IPS-NIHi7 (cell line): ENCODE measurements around the gene ZNF324.
"Not testable (repeated sequence)": the region's sequence is repeated elsewhere in the genome, so short reads cannot be mapped to it uniquely, and the experiment has no call there.

ENCODE experiments used
- DNase-seq: peaks from one replicate; pipeline ENCODE4 v3.0.0; 2012; ENCODE audit warnings: mixed read lengths; ENCODE audit errors: extremely low spot score

The ZNF324 gene

DNA sequence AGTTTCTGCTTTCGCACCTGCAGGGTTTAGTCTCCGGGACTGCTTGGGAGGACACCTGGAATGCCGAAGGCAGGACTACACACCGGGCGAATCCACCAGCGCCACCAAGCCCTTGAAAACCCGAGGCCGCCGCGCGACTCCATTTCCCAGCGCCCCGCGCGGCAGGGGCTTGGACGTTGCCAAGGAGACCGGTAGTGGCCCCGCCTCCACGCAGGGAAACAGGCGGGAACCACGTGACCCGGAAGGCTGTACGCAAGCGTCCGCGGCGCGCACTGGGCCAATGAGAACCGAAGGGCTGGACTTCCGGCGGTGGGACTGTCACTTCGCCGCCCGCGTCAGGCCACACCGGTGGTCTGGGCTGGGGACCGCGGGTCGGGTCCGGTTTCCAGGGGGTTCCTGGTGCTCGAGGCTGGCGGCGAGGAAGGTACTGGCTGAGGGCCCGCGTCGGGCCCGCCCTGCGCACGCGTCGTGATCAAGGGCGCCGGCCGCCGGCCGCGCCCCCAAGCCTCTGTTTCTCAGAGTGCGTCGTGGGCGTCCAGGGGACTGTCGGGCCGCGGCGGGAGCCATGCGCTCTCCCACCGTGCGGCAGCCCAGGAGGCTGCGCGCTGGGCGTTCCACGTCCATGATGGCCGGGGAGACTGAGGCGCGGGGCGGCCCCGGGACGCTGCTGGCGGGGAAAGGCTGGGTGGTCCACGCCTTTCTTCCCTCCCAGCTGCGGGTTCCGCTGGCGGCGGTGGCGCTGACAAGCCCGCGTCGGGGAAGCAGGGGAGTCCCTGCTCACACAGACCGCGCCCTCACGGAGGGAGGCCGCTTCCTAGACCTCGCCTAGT, at the start of gene ZNF324:
Gene ZNF324 (plus strand): TSS at position 321 of the 830 bp plus-strand sequence. CDS start 2,106 bp downstream, outside the sequence.
- DNase-seq: peak; percentile 99

DNA sequence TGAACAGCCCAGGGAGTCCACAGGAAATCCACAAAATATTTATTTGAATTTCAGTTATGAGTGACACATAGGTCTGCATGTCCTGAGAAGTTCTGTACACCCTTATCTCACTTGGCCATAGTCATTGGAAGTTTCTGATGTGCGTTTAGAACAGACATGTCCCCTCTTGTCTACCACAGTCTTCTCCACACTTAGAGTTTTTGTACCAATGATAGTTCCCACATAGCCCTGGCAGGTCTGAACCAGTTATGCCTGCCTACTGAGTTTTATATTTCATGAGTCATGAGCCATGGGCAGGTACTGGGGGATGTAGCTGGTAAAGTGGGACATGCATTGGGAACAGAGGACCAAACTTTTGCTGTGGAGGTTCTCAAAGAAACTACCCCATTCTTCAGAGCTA, 38.3 kb upstream of the ZNF324 start:
- DNase-seq: no peak

DNA sequence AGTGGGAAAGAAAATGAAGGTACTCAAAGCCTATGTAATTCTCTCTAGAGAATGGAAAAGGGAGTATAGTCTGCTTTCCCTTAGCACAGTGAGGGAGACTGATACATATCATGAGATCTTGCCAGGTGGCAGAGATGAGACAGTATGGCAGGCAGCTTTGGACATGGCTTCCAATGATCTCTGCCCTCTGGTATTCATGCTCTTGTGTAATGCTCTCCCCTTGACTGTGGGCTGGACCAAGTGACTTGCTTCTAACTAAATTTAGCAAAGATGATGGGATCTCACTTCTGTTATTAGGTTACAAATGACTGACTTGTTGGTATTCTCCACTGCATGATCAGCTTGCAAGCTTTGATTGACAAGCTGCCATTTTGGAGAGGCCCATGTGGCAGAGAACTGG, 37.1 kb upstream of the ZNF324 start:
- no peak for DNase-seq

DNA sequence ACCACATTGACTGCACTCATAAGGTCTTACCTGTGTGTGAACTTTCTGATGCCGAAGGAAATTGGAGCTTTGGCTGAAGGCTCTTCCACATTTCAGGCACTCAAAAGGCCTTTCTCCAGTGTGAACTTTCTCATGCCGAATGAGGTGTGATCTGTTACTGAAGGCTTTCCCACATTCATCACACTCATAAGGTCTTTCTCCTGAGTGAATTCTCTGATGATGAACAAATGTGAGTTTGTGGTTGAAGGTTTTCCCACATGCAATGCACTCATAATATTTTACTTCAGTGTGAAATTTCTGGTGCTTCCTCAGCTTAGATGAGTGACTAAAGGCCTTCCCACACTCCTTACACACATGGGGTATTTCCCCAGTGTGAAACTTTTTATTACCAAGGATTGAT, 32.7 kb upstream of the ZNF324 start:
- DNase-seq: no peak

DNA sequence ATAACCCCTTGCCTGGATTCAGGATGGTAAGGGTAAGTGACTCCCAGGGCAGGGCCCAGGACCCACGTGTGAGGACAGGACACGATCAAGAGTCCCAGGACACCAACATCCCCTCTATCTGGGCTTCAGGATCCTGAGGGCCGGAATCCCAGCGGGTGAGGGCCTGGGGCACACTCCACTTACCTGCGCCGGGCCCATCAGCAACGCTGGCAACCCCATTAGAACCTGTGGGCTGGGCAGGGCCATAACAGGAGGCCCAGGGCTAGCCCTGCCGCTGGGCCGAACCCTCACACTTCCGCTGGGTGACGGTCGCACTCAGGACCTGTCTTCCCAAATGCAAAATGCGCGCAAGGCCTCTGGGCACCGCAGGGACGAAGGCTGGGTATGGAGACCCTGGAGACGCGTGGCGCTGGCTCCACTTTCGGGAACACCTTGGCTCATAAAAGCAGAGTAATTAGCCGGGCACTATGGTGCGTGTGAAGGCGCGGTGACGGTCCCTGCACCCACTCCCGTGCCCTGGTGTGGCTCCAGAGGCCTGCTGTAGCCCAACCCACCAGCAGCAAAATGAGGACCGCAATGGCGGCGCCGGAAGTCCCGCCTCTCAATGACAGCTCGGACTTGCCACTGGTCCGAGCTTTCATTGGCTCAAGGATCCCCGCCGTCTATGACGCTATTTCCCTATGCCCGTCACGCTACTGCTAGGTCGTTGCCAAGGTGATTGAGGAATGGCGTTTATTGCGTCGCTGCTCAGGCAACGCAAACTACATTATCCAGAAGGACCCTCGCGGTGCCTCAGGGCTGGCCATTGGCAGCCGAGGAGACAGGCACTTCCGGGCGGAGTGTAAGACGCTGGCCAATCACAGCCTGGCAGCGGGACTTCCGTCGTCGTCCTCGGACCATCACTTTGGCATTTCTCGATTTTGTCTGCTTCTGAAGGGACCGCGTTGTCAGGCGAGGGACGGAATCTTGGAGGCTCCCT, 27.0 kb upstream of the ZNF324 start, which contains the start of gene ZNF132:
Gene ZNF132 (minus strand): TSS at position 578 of the 979 bp plus-strand sequence. CDS start 332 bp downstream, at position 246.
- peak; percentile 73 for DNase-seq

DNA sequence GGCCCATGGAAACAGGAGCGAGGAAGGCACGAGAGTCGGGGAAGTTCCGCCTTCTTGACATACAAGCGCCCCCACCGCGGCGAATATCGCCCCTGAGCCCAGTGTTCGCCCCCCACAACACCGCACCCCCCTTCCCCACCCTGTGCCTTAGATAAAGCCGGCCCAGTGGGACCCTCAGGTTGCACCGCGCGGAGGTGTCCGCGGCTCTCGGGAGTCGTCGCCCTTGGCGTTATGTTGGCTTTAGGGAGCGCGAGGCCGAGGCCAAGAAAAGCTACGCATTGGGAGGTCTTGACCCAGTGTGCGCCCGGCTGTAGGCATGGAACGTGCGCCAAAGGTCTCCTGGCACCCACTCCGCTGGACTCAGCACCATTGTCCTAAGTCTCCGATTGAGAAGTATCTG, 26.3 kb upstream of the ZNF324 start:
- DNase-seq: no peak

DNA sequence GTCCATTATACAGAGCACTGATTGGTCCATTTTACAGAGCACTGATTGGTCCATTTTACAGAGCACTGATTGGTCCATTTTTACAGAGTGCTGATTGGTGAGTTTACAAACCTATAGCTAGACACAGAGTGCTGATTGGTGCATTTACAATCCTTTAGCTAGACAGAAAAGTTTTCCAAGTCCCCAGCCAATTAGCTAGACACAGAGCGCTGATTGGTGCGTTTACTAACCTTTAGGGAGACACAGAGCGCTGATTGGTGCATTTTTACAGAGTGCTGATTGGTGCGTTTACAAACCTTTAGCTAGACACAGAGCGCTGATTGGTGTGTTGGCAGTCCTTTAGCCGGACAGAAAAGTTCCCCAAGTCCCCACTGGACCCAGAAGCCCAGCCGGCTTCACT, 23.9 kb upstream of the ZNF324 start:
- not testable (repeated sequence) for DNase-seq

DNA sequence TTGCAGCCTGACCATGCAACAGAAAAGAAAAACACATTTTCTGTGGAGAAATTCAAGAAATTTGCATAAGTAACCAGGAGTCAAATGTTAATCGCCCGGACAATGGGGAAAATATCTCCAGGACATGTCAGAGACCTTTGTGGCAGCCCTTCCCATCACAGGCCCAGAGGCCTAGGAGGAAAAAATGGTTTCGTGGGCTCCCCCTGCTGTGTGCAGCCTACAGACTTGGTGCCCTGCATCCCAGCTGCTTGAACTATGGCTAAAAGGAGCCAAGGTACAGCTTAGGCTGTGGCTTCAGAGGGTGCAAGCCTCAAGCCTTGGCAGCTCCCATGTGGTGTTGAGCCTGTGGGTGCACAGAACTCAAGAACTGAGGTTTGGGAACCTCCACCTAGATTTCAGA, 18.0 kb upstream of the ZNF324 start:
- not testable (repeated sequence) for DNase-seq

DNA sequence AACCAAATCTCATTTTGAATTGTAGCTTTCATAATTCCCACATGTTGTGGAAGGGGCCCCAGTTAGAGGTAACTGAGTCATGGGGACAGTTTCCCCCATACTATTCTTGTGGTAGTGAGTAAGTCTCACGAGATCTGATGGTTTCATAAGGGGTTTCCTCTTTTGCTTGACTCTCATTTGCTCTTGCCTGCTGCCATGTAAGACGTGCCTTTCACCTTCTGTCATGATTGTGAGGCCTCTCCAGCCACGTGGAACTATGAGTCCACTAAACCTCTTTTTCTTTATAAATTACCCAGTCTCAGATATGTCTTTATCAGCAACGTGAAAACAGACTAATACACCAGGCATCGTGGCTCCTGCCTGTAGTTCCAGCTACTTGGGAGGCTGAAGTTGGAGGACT, 16.9 kb upstream of the ZNF324 start:
- not testable (repeated sequence) for DNase-seq

DNA sequence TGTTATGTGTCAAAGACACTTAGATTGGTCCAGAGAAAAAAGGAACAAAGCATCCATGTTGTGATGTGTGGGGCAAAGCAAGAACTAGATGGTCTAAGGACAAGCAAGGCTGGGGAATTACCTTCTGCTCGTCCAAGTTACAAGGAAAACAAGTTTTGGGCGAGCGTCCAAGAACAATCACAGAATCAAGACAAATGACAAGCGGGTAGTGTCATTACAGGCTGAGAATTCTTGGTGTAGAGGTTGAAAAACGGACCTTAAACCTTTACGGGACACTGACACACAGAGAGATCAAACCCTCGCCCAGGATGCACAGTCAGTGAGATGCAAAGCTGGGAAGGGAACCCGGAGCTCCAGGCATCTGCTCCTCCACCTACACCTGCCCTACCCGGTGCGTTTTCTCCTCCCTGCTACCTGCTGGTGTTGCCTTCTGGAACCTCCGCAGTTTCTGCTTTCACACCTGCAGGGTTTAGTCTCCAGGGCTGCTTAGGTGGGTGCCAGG, 16.0 kb upstream of the ZNF324 start:
- DNase-seq: no peak

DNA sequence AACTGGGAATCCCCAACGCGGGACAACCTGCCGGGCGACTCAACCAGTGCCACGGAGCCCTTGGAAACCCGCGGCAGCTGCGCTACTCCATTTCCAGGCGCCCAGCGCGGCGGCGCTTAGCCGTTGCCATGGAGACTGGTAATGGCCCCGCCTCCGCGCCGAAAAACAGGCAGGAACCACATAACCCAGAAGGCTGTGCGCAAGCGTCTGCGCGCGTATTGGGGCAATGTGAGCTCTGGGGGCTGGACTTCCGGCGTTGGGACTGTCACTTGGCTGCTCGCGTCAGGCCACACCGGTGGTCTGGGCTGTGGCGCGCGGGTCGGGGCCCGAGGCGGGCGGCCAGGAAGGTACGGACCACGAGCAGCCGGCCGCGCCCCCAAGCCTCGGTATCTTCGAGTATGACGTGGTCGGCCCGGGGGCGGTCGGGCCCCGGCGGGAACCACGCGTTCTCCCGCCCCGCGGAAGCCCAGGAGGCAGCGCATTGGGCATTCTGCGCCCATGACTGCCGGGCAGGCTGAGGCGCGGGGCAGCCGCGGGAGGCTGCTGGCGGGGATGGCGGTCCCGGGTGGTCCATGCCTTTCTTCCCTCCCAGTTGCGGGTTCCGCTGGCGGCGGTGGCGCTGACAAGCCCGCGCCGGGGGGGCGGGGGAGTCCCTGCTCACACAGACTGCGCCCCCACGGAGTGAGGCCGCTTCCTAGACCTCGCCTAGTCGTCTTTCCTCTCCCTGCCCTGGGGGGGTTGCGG, 15.3 kb upstream of the ZNF324 start, which contains the start of gene ZNF324B:
Gene ZNF324B (plus strand): TSS at position 265 of the 744 bp plus-strand sequence. CDS start 2,080 bp downstream, outside the sequence.
- DNase-seq: peak; percentile 100

DNA sequence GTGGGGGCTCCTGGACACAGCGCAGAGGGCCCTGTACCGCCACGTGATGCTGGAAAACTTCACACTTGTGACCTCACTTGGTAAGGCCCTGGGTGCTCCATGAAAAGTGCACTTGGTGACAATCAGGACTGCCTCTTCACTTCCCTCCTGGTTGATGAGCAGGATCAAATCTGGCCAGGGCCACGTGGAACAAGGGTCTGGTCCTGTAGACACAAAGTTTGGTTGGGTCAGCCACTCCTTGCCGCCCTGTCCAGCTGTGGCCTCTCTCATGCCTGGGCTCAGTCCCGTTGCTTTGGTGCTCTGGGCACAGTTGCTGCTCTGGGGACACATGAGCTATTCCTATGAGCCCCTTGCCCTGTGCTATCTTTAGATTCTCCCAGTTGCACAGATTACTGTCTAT, 13.1 kb upstream of the ZNF324 start:
- DNase-seq: no peak

DNA sequence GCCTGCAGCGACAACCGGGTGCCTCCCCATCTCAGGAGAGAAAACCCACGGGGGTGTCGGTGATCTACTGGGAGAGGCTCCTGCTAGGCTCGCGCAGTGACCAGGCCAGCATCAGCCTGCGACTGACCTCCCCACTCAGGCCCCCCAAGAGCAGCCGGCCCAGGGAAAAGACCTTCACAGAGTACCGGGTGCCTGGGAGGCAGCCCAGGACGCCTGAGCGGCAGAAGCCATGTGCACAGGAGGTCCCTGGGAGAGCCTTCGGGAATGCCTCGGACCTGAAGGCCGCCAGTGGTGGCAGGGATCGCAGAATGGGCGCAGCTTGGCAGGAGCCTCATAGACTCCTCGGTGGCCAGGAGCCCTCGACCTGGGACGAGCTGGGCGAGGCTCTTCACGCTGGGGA, 11.6 kb upstream of the ZNF324 start:
- DNase-seq: no peak

DNA sequence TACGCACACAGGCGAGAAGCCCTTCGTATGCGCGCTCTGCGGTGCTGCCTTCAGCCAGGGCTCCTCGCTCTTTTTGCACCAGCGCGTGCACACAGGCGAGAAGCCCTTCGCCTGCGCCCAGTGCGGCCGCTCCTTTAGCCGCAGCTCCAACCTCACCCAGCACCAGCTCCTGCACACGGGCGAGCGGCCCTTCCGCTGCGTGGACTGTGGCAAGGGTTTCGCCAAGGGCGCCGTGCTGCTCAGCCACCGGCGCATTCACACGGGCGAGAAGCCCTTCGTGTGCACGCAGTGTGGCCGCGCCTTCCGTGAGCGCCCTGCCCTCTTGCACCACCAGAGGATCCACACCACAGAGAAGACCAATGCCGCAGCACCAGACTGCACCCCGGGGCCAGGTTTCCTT, 10.8 kb upstream of the ZNF324 start:
- DNase-seq: no peak

DNA sequence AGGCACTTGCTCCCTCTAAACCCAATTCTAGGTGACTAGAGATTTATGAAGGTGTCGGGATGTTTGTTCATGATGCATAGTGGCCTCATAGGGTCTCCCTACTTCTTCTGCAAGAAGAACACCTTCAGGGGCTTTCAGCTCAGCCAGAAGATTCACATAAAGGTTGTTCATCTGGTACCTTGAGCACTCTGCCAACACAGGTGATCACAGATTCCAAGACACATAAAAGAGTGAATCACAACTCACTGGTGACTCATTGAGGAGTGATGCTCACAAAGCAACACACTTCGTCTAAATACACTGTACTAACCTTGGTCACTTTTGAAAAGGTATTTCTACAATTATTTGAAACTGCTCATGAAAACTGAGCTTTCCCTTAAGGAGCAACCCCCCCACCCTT, 6.8 kb upstream of the ZNF324 start:
- no peak for DNase-seq

DNA sequence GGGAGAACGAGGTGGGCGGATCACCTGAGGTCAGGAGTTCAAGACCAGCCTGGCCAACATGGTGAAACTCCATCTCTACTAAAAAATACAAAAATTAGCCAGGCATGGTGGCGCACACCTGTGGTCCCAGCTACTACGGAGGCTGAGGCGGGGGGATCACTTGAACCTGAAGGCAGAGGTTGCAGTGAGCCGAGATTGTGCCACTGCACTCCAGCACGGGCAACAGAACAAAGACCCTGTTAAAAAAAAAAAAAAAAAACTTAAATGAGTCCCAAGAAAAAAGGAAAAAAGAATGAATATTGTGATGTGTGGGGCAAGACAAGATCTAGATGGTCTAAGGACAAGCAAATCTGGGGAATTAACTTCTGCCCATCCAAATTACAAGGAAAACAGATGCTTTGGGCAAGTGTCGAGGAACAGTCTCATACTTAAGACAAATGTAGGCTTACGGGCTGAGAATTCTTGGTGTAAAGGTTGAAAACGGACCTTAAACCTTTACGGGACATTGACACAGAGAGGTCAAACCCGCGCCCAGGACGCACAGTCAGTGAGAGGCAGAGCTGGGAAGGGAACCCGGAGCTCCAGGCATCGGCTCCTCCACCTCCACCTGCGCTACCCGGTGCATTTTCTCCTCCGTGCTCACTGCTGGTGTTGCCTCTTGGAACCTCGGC, 656 bp upstream of the ZNF324 start:
- DNase-seq: no peak

DNA sequence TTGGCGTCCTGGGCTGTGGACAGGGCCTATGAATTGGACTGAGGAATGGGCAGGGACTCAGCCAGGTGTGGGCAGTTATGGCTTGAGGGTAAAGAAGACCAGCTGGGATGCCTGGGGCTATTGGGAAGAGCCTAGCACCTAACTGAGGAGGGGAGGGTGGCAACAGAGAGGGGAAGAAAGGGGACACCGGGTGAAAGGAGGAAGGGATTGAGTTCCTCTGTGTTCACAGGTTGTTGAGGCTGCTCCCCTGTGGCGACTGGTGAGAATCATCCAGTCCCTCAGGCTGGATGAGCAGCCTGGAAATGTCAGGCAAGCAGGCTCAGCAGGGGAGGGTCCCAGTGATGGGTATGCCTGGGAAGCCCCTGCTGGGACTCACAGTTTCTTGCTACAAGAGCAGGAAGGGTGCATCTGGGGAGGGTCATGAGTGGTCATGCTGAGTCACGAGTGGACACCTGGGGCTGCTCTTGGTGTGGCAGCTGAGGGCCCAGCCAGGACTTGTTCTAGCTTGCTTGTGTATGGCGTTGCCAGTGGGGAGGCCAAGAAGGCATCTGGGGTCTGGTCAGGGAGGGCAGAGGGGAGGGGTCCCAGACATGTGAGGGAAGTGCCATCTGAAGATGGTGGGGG, 1.4 kb downstream of the ZNF324 start:
- DNase-seq: no peak

DNA sequence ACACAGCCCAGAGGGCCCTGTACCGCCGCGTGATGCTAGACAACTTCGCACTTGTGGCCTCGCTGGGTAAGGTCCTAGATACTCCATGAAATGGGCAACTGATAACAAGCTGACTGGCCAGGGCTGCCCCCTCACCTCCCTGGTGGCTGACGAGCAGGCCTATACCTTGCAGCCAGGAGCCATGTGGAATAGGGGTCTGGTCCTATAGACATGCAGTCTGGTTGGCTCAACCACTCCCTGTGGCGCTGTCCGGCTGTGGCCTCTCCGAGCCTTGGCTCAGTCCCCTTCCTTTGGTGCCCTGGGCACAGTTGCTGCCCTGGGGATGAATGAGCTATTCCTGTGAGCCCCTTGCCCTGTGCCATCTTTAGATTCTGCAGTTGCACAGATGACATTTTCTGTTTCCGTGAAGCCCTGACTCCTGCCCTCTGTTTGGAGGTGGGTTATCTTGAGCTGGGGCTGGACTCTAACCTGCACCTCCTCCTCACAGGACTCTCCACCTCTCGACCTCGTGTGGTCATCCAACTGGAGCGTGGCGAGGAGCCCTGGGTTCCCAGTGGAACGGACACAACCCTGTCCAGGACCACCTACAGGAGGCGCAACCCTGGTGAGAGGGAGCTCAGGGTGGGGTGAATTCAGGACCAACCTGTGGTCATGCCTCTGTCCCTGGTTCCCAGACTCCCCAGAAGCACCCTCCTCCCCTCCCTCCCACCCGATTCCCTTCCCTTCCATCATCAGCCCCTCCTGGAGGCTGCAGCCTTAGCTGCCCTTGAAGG, 2.5 kb downstream of the ZNF324 start:
- DNase-seq: no peak

DNA sequence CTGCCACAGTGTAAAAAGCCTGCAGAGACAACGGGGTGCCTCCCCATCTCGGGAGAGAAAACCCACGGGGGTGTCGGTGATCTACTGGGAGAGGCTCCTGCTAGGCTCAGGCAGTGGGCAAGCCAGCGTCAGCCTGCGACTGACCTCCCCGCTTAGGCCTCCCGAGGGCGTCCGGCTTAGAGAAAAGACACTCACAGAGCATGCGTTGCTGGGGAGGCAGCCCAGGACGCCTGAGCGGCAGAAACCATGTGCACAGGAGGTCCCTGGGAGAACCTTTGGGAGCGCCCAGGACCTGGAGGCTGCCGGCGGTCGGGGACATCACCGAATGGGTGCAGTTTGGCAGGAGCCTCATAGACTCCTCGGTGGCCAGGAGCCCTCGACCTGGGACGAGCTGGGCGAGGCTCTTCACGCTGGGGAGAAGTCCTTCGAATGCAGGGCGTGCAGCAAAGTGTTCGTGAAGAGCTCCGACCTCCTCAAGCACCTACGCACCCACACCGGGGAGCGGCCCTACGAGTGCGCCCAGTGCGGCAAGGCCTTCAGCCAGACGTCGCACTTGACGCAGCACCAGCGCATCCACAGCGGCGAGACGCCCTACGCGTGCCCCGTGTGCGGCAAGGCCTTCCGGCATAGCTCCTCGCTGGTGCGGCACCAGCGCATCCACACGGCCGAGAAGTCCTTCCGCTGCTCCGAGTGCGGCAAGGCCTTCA, 4.1 kb downstream of the ZNF324 start:
- not testable (repeated sequence) for DNase-seq
